ENCODE results near the gene CRACDL. TPM values are rescaled to one million over a fixed set of nuclear protein-coding genes. Genes with fewer than 3 reads are reported as not detected.

The CRACDL gene
- total RNA-seq, 3 donors from 2014 or later, result 8.0 to 18.1 (median 17.8) TPM

- no peak for DNase-seq
- no peak for TF ChIP-seq CTCF (IDR thresholded peaks at IDR 0.05)
- intact Hi-C loops (cut with DNase I, micrococcal nuclease), result no loop called here
- no peaks in the 10 kb centered on the region for H3K36me3 ChIP-seq (ENCODE audit: low read depth)
- H3K4me1 ChIP-seq (ENCODE audit: low read depth), result peaks cover under 1% of the 10 kb centered on the region
- ATAC-seq, result no peak
- no peaks in the 10 kb centered on the region for H3K9me3 ChIP-seq
- H3K4me3 ChIP-seq, result no peak overlapping the region
These were observed 60.3 kb downstream of the CRACDL start for GRCh38 chr2:98875746-98876145.

GRCh38 chr2:98875081-98875728 is 60.8 kb downstream of the CRACDL start:
- no peak for ATAC-seq
- H3K36me3 ChIP-seq (ENCODE audit: low read depth), result no peaks in the 10 kb centered on the region

GRCh38 chr2:98874186-98874689 is 61.8 kb downstream of the CRACDL start:
- TF ChIP-seq CTCF (IDR thresholded peaks at IDR 0.05), result no peak
- peaks cover 6% of the 10 kb centered on the region for H3K4me1 ChIP-seq (ENCODE audit: low read depth)
- H3K9me3 ChIP-seq, result no peaks in the 10 kb centered on the region
- no peak for ATAC-seq
- intact Hi-C loops (cut with DNase I, micrococcal nuclease), result no loop called here
- H3K4me3 ChIP-seq, result no peak overlapping the region
- H3K36me3 ChIP-seq (ENCODE audit: low read depth), result no peaks in the 10 kb centered on the region
- no peak for DNase-seq

More at GRCh38 chr2:98875081-98875728, 60.8 kb downstream of the CRACDL start:
- intact Hi-C loops (cut with DNase I, micrococcal nuclease), result no loop called here
- Histone ChIP-seq H3K4me1 (ENCODE audit: low read depth) (peaks cover 6% of the 10 kb centered on the region), H3K4me3 (no peak overlapping the region), H3K9me3 (no peaks in the 10 kb centered on the region)
- no peak for TF ChIP-seq CTCF (IDR thresholded peaks at IDR 0.05)
- no peak for DNase-seq

GRCh38 chr2:98872526-98872925 is 63.5 kb downstream of the CRACDL start:
- Histone ChIP-seq H3K4me1 (ENCODE audit: low read depth) (peaks cover 12% of the 10 kb centered on the region), H3K36me3 (ENCODE audit: low read depth) (no peaks in the 10 kb centered on the region), H3K4me3 (no peak overlapping the region), H3K9me3 (no peaks in the 10 kb centered on the region)
- DNase-seq, result no peak
- ATAC-seq, result no peak
- no peak for TF ChIP-seq CTCF (IDR thresholded peaks at IDR 0.05)
- intact Hi-C loops (cut with DNase I, micrococcal nuclease), result no loop called here

GRCh38 chr2:98871506-98871905 is 64.5 kb downstream of the CRACDL start:
- Histone ChIP-seq H3K4me3 (no peak overlapping the region), H3K4me1 (ENCODE audit: low read depth) (peaks cover 17% of the 10 kb centered on the region), H3K36me3 (ENCODE audit: low read depth) (no peaks in the 10 kb centered on the region), H3K9me3 (no peaks in the 10 kb centered on the region)
- ATAC-seq, result no peak
- TF ChIP-seq CTCF (IDR thresholded peaks at IDR 0.05), result no peak
- intact Hi-C loops (cut with DNase I, micrococcal nuclease), result no loop called here
- DNase-seq, result no peak
